Urothelium cell line (cell line): Measurements from ENCODE around the gene ACACB.

ENCODE experiments used
- DNase-seq: peaks from one replicate; pipeline ENCODE4 v3.0.0; 2011; ENCODE audit warnings: low spot score, mixed read lengths
- FAIRE-seq: peaks from 2 replicates; lab custom pipeline; 2011; peaks lifted over from hg19 to GRCh38; lab: Jason Lieb, UNC

ACACB gene

DNA sequence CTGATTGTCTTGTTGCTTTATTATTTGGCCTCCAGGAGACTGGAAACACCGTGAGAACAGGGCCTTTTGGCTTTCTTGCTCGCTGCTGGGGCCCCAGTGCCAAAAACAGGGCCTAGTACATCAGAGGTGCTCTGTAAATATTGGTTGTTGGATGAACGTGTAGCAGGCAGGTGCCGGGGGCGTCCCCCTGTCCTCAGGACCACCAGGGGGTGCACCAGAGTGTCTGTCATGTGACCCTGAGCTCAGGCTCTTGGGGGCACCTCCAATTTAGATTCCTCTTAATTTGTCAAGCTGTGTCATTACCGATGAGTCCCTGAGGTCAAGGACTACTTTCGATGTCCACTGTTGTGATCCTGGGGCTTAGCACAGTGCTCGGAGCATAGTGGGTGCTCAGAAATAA is 87.1 kb downstream of the ACACB start:
- DNase-seq, result no peak
- FAIRE-seq, result no peak

- DNase-seq, result no peak
- FAIRE-seq, result no peak
Observed at GRCh38 chr12:109209082-109209481, 92.7 kb downstream of the ACACB start.

DNA sequence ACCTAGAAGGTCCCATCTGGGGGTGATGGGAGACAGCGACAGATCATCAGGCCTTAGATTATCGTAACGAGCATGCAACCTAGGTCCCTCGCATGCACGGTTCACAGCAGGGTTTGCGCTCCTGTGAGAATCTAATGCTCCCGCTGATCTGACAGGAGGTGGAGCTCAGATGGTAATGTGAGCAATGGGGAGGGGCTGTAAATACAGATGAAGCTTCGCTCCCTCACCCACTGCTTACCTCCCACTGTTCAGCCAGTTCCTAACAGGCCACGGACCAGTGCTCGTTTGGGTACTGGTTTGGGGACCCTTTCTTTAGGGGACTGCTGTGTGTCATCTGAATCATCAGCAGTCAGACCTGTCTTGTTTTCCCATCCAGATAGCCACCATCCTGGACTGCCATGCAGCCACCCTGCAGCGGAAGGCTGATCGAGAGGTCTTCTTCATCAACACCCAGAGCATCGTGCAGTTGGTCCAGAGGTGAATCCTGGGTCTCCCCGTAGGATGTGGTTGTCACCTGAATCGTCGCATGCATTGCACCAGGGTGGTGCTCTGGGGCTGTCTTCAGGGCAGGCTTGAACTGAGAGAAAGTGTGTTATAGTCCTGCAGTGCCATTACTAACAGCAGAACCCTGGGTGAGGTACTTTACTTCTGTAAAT is 96.2 kb downstream of the ACACB start:
- FAIRE-seq (no peak), DNase-seq (no peak)

GRCh38 chr12:109214131-109214530 is 97.7 kb downstream of the ACACB start:
- FAIRE-seq (no peak), DNase-seq (no peak)

- FAIRE-seq, result no peak
- DNase-seq, result no peak
Observed at GRCh38 chr12:109218996-109219395, 102.6 kb downstream of the ACACB start.

- FAIRE-seq, result no peak
- DNase-seq, result no peak
Observed at GRCh38 chr12:109219938-109220337, 103.6 kb downstream of the ACACB start.

DNA sequence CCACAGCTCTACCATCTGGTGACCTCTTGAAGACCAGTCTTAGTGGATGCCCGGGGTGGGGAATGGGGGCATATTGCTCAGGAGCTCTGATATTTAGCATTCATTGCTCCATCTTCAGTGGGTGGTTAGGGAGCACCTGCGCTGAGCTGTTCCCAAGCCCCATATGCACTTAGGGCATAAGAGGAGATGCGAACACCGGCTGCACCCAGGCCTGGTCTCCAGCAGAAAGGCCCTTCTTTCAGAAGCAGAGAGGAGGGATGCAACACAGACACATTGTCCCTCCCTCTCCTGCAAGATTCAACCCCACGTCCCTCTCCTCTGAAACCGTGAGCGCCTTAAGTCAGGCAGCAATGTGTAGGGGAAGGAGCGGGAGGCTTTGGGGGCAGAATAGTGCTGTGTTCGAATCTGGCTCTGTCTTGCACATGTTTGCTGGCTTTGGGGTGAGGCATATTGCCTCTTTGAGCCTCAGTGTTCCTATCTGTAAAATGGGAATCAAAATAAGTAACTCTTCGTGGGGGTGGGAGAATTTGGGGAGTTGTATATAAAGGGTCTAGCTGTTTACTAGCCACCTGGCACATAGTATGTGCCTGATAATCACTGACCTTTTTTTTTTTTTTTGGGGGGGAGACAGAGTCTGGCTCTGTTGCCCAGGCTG is 105.0 kb downstream of the ACACB start:
- no peak for DNase-seq
- no peak for FAIRE-seq

DNA sequence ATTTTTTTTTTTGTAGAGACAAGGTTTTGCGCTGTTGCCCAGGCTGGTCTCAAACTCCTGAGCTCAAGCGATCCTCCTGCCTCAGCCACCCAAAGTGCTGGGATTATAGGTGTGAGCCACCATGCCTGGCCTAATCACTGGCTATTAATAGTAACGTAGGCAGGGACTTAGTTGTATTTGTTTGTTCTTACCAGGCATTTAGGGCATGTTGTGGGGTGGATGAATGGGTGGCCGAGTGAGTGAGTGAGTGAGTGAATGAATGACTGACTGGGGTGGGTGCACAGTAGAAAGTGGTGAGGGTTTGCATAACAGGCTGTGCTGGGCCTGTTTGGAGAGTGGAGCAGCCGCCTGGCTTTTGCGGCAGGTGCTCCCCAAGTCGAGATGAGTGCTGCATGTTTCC is 105.7 kb downstream of the ACACB start:
- DNase-seq, result no peak
- no peak for FAIRE-seq

- DNase-seq (no peak), FAIRE-seq (no peak)
Observed at GRCh38 chr12:109222496-109222895, 106.1 kb downstream of the ACACB start.

GRCh38 chr12:109223211-109223610 is 106.8 kb downstream of the ACACB start:
- no peak for FAIRE-seq
- no peak for DNase-seq

DNA sequence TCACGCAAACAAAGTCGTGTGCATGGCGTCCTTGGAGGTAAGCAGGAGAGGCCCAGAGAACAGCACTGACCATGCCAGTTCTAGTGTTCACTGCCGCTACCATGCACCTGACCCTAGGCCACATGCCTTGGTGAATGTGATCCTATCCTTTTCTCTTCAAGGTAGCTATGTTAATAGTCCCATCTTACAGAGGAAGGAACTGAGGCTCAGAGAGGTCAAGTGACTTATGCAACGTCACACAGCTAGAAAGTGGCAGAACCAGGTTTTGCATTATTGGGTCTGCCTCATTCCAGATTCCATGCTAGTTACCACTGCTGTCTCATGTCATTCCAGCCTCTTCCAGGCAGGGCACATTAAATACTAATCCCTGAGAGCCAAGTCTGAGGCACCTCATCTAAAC is 107.5 kb downstream of the ACACB start:
- FAIRE-seq (no peak), DNase-seq (no peak)

- FAIRE-seq (no peak), DNase-seq (no peak)
Observed at GRCh38 chr12:109228664-109229063, 112.3 kb downstream of the ACACB start.

DNA sequence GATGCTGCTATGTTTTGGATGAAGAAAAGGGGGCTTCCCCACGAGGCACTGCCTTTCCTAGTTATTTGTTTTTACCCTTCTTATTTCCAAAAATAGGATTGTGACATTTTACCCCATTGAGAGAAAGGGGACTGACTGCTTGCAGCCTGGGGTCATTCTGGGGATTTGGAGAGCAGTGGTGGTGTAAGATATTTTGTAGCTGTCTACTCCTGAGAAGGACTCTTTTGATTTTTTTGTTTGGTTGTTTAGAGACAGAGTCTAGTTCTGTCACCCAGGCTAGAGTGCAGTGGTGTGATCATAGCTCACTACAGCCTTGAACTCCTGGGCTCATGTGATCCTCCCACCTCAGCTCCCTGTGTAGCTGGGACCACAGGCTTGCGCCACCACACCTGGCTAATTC is 113.8 kb downstream of the ACACB start:
- FAIRE-seq (no peak), DNase-seq (no peak)

DNA sequence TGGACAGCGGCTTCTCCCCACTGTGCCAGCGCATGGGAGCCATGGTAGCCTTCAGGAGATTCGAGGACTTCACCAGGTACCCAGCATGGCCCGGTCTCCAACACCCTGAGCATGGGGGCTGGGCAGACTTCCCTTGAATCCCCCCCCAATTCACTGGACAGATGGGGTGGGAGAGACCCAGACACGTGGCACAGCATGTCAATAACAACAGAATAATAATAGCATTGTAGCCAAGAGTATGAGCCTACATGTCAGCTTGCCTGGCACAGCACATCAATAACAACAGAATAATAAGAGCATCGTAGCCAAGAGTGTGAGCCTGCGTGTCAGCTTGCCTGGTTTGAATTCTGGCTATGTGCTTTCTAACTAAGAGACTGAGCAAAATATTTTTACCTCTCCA is 116.3 kb downstream of the ACACB start:
- DNase-seq (no peak), FAIRE-seq (no peak)

GRCh38 chr12:109234012-109234411 is 117.6 kb downstream of the ACACB start:
- FAIRE-seq (no peak), DNase-seq (no peak)

DNA sequence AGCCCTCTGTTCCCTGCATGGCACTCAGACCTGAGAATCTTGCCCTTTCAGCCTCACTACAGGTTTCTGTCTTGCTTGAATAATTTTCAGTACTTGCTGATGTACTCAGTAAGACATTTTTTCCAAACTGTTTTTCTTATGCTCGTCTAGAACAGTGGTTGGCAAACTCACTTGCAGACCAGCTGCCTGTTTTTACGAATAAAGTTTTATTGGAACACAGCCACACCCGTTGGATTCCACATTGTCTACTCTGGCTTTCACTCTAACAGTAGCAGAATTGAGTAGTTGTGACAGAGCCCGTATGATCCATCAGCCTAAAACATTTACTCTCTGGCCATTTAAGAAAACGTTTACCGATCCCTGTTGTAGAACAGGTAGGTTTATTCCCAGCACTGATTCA is 119.9 kb downstream of the ACACB start:
- no peak for DNase-seq
- no peak for FAIRE-seq

DNA sequence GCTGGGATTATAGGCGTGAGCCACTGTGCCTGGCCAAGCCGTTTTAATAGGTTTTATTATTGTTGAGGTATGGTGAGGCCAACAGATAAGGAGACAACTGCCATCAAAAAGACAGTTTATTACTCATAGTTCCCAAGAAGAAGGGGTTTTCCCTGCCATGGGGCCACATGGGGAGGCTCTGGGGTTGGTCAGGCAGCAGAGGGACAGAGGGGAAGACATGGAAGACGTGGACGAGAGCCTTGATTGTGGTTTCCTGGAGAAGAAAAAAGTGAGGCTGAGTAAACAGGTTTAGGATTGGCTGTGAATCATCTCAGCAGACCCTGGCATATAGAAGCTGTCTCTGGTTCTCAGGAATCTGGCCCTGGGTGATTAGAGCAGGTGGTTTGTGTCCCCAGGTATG is 122.8 kb downstream of the ACACB start:
- no peak for FAIRE-seq
- no peak for DNase-seq

GRCh38 chr12:109239691-109240090 is 123.3 kb downstream of the ACACB start:
- FAIRE-seq (no peak), DNase-seq (no peak)

- no peak for DNase-seq
- no peak for FAIRE-seq
Observed at GRCh38 chr12:109240365-109240764, 124.0 kb downstream of the ACACB start.

DNA sequence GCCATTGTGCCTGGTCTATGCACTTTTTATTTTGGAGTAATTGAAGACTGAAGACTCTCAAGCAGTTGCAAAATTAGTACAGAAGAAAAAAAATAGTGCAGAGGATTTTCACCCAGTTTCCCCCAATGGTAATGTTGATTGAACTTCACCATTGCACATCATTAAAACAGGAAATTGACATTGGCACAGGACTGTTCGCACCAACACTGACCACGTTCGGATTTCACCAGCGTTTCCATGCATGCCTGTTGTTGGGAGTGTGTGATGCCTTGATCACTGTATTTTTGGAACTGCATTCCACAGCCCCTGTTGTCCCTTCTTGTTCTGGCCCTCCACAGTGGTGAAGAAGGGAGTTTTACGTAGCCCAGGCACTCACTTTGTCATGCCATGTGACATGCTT is 125.5 kb downstream of the ACACB start:
- DNase-seq (no peak), FAIRE-seq (no peak)

- DNase-seq (no peak), FAIRE-seq (no peak)
Observed at GRCh38 chr12:109244073-109244472, 127.7 kb downstream of the ACACB start.

GRCh38 chr12:109246221-109246620 is 129.8 kb downstream of the ACACB start:
- DNase-seq (no peak), FAIRE-seq (no peak)
